Activated naive CD4-positive, alpha-beta T cell treated with anti-CD3 and anti-CD28 coated beads, Interleukin-2, amount 50 U/mL, for 24 hours (primary cell): Measurements from ENCODE around the gene SLC27A2.

Experiments
- H3K27ac Mint-ChIP-seq: one replicate; pipeline ENCODE4 v1.8.0; 2021; ENCODE audit warnings: mild to moderate bottlenecking, mixed read lengths
- H3K27me3 Mint-ChIP-seq: one replicate; pipeline ENCODE4 v1.8.0; 2021; ENCODE audit warnings: mixed read lengths
- H3K36me3 Mint-ChIP-seq: one replicate; pipeline ENCODE4 v1.8.0; 2021; ENCODE audit warnings: mixed read lengths
- H3K4me1 Mint-ChIP-seq: one replicate; pipeline ENCODE4 v1.8.0; 2021; ENCODE audit warnings: mixed read lengths
- H3K4me3 Mint-ChIP-seq: one replicate; pipeline ENCODE4 v1.8.0; 2021; ENCODE audit warnings: mild to moderate bottlenecking, mixed read lengths
- H3K9me3 Mint-ChIP-seq: one replicate; pipeline ENCODE4 v1.8.0; 2021; ENCODE audit warnings: mixed read lengths

Gene SLC27A2

DNA sequence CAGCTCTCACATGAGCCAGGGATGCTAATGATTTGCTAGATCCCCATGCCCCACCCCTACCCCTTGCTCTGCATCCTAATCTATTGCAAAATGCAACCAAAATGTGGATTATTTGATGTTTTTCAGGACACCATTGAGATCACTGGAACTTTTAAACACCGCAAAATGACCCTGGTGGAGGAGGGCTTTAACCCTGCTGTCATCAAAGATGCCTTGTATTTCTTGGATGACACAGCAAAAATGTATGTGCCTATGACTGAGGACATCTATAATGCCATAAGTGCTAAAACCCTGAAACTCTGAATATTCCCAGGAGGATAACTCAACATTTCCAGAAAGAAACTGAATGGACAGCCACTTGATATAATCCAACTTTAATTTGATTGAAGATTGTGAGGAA is 53.8 kb downstream of the SLC27A2 start:
- H3K27me3 Mint-ChIP-seq = no peaks in the 10 kb centered on the region
- H3K4me3 Mint-ChIP-seq = no peak overlapping the region
- no peaks in the 10 kb centered on the region for H3K9me3 Mint-ChIP-seq
- no peaks in the 10 kb centered on the region for H3K36me3 Mint-ChIP-seq
- no peaks in the 10 kb centered on the region for H3K4me1 Mint-ChIP-seq
- no peak overlapping the region for H3K27ac Mint-ChIP-seq

DNA sequence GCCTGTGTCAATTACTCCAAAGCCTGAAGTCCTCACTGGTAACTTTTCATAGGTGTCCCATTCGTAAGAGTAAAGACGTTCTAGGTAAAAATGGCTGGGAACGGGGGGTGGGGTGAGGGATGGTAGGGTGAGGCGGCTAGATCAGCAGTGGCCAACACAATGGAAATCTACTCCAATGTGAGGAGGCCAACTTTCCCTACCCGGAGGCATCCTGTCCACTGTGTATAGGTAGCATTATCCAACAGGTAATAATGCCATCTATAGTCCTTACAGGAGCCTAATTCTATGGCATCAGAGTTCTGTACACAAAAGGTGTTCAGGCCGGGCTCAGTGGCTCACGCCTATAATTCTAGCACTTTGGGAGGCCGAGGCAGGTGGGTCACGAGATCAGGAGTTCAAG is 54.4 kb downstream of the SLC27A2 start:
- Mint-ChIP-seq H3K4me3 (no peak overlapping the region), H3K9me3 (no peaks in the 10 kb centered on the region), H3K4me1 (no peaks in the 10 kb centered on the region)

DNA sequence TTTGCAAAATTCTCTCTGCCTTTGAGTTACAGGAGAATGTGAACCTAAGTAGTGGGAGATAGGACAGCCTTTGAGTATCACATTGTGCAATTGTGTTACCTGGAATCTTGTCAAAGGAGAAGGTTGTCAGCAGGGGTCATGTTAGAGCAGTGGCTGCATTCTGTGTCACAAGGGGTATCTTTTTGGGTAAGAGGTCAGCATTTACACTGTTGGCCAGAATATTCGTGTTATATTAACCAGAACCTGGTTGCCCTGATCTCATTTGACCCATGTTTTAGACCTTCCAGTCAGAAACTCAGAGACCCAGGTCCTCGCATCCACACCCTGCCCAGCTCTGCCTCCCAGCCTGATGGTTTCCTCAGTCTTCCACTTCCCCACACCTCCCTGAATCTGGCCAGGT is 56.3 kb downstream of the SLC27A2 start:
- H3K27ac Mint-ChIP-seq = peak overlapping the region; percentile 11
- H3K36me3 Mint-ChIP-seq = no peaks in the 10 kb centered on the region
- H3K4me1 Mint-ChIP-seq = no peaks in the 10 kb centered on the region
- H3K9me3 Mint-ChIP-seq = no peaks in the 10 kb centered on the region
- H3K4me3 Mint-ChIP-seq = no peak overlapping the region
- H3K27me3 Mint-ChIP-seq = no peaks in the 10 kb centered on the region

More for the DNA sequence above, 54.4 kb downstream of the SLC27A2 start:
- Mint-ChIP-seq H3K27me3 (no peaks in the 10 kb centered on the region), H3K27ac (no peak overlapping the region), H3K36me3 (no peaks in the 10 kb centered on the region)

DNA sequence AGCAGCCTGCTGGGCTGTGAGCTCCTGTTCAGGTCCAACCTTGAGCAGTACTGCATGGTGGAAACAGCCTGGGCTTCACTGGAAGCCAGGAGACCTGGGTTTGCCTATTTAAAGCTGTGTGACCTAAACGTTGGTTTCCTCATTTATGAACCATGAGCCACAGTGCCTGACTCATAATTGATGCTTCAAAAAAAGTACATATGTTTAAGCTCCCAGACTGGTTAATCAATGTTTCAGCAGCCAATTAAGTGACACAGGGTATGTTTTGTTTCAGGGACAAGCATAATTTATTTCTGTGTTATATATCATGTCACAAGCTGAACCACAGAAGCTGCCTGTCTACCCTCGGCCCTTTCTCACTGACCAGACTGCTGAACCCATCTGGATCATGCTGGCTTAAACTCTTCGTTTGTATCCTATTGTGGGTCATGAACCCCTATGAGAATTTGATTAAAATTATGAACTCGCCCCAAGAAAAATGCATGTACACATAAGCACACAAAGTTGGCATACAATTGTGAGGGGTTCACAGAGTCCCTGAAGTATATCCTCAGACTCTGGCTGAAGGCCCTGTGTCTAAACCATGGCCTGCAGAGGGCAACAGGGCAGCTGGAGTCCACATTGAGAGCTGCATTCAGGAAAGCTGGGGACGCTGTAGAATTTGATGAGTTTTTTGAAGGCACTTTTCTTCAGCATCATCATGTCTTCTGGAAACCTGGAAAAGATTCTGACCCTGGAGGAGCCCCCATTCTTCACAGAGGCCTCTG is 59.9 kb downstream of the SLC27A2 start:
- no peaks in the 10 kb centered on the region for H3K27me3 Mint-ChIP-seq
- H3K36me3 Mint-ChIP-seq = no peaks in the 10 kb centered on the region
- no peak overlapping the region for H3K27ac Mint-ChIP-seq
- H3K4me3 Mint-ChIP-seq = no peak overlapping the region
- no peaks in the 10 kb centered on the region for H3K4me1 Mint-ChIP-seq
- H3K9me3 Mint-ChIP-seq = no peaks in the 10 kb centered on the region

DNA sequence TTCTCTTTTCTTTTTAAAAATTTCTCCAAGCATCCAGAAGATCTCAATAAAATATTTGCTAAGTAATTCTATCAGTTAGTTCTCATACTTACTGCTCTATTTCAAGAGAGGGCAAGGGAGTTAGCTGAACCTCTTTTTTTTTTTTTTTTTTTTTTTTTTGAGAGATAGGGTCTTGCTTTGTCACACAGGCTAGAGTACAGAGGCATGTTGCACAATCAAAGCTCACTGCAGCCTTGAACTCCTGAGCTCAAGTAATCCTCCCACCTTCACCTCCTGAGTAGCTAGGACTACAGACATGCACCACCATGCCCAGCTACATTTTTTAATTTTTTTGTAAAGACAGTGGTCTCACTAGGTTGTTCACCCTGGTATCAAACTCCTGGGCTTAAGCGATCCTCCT is 62.2 kb downstream of the SLC27A2 start:
- Mint-ChIP-seq H3K36me3 (no peaks in the 10 kb centered on the region), H3K4me3 (no peak overlapping the region), H3K9me3 (no peaks in the 10 kb centered on the region), H3K27ac (peak overlapping the region; percentile 11), H3K4me1 (peaks cover 18% of the 10 kb centered on the region), H3K27me3 (no peaks in the 10 kb centered on the region)

DNA sequence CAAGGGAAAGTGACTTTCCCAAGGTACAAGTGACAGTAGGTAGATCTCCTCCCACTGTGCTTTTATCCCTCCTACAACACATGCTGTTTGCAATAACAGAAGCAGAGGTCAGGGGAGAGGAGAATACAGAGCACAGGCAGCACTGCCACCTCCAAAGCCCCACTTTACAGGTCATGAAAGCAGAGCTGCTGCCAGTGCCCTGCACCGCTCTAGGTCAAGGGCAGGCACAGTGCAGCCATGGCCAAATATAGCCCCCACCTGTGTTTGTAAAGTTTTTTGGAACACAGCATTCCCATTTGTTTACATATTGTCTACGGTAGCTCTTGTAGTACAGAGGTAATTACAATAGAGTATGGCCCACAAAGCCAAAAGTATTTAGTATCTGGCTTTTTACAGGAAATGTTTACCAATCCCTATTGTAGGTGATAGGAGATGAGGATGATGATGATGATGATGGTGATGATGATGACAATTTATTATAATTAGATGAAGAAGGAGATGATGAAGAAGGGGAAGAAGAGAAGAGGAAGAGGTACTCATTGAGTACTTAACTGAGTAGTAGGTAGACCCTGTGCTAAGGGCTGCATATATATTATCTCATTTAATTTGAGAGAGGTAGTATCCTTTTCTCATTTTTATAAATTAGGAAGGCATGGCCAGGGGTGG is 63.1 kb downstream of the SLC27A2 start:
- H3K36me3 Mint-ChIP-seq = no peaks in the 10 kb centered on the region
- no peak overlapping the region for H3K4me3 Mint-ChIP-seq
- no peak overlapping the region for H3K27ac Mint-ChIP-seq
- no peaks in the 10 kb centered on the region for H3K9me3 Mint-ChIP-seq
- H3K27me3 Mint-ChIP-seq = no peaks in the 10 kb centered on the region
- peaks cover 22% of the 10 kb centered on the region for H3K4me1 Mint-ChIP-seq

DNA sequence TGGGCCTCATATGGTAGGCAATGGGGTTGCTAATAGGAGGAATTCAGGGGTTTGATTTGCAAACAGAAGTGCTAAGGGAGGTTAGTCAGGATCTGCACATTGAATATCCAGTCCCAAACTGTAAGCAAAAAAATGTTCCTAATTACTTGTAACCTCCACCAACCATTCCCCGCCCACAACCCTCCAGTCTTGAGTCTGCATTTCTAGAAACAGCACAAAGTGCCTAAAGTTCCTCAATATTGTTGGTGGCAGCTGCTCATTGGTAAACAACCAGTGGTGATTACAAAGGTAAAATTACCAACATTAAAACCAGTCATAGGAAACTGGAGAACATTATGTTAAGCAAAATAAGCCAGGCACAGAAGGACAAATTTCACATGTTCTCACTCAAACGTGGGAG is 64.6 kb downstream of the SLC27A2 start:
- no peaks in the 10 kb centered on the region for H3K9me3 Mint-ChIP-seq
- H3K4me1 Mint-ChIP-seq = peaks cover 22% of the 10 kb centered on the region
- H3K27me3 Mint-ChIP-seq = no peaks in the 10 kb centered on the region
- no peaks in the 10 kb centered on the region for H3K36me3 Mint-ChIP-seq
- H3K4me3 Mint-ChIP-seq = no peak overlapping the region
- H3K27ac Mint-ChIP-seq = no peak overlapping the region

DNA sequence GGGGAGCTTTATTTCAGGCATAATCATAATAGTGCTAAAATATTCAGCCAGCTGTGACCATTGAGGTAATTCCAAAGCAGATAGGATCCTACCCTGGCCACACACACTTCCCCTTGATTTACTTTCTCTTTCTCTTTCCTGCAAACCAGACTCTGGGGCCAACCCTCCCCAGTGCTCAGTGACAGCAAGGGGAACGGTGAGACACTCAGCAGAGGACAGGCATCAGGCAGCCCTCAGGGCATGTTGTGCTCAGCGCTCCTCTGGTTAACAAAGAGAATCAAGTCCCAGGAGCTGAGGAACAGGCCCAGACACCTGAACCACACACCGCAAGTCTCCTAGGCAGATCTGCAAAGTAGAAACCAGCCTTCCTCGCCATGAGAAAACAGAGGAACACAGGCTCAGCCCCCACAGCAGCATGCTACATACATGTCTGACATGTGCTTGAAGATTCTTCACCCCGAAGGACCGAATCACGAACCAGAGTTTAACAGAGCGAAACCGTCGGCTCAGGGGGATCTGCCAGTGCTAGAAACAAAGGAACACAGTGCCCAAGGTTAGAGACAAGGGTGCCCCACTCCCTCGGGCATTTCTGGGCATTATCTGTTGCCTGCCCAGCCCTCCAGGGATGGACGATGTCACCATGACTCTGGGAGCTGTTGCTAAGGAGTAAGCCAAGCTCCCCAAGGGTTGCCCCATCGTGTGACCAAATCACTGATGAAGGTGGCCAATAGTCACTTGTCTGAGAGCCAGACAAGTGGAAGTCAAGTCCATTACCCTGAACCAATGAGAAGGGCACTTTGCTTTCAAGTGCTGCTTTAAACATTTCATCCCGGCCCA is 66.0 kb downstream of the SLC27A2 start:
- H3K36me3 Mint-ChIP-seq = no peaks in the 10 kb centered on the region
- peak overlapping the region; percentile 87 for H3K27ac Mint-ChIP-seq
- no peaks in the 10 kb centered on the region for H3K27me3 Mint-ChIP-seq
- peaks cover 22% of the 10 kb centered on the region for H3K4me1 Mint-ChIP-seq
- H3K9me3 Mint-ChIP-seq = no peaks in the 10 kb centered on the region
- H3K4me3 Mint-ChIP-seq = peak overlapping the region; percentile 69

DNA sequence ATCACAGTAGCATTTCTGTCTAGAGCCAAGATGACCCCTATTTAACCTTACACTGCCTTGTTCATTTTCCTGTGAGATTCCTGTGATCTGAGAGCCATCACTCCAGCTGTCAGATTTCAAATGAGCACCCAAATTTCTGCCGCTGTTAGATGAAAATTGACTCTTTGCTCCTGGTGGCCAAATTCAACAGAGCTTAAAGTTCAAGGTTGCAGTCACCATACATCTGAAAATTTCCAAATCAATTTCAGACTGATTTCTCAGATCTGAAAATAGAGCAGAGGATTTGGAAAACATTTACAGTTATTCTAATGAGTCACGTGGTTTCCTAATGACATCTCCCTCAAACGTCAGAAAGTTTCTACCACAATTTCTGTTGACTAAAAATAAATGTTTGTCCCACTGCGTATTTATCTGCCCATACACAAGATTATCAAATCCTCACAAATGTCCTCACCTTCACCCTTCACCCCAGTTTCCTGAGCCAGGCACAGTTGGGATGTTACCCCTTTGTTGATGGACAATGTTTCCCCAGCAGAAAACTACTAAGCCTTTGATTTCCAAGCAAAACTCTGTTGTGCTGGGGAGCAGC is 67.1 kb downstream of the SLC27A2 start:
- no peaks in the 10 kb centered on the region for H3K36me3 Mint-ChIP-seq
- peaks cover 22% of the 10 kb centered on the region for H3K4me1 Mint-ChIP-seq
- H3K9me3 Mint-ChIP-seq = no peaks in the 10 kb centered on the region
- peak overlapping the region; percentile 87 for H3K27ac Mint-ChIP-seq
- H3K4me3 Mint-ChIP-seq = peak overlapping the region; percentile 61
- no peaks in the 10 kb centered on the region for H3K27me3 Mint-ChIP-seq

DNA sequence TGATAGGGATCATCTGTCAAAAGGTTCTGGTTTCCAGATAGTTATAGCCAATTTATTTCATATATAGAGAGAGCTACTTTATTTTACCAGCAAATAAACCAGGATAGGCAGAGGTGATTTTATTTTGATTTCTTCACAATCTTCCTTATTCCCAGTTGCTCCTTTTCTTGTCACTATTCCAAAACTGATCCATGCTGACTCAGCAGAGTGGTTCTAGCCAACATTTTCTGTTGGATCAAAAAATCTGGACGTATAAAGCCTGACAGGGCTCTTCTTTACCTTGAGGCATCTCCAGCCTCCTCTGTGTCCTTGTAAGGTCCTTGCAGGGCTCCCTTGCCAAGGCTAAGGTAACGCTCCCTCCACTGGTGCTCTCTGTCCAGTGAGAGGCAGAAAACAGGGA is 67.7 kb downstream of the SLC27A2 start:
- no peaks in the 10 kb centered on the region for H3K36me3 Mint-ChIP-seq
- no peak overlapping the region for H3K4me3 Mint-ChIP-seq
- peaks cover 22% of the 10 kb centered on the region for H3K4me1 Mint-ChIP-seq
- no peaks in the 10 kb centered on the region for H3K27me3 Mint-ChIP-seq
- H3K27ac Mint-ChIP-seq = peak overlapping the region; percentile 67
- no peaks in the 10 kb centered on the region for H3K9me3 Mint-ChIP-seq

DNA sequence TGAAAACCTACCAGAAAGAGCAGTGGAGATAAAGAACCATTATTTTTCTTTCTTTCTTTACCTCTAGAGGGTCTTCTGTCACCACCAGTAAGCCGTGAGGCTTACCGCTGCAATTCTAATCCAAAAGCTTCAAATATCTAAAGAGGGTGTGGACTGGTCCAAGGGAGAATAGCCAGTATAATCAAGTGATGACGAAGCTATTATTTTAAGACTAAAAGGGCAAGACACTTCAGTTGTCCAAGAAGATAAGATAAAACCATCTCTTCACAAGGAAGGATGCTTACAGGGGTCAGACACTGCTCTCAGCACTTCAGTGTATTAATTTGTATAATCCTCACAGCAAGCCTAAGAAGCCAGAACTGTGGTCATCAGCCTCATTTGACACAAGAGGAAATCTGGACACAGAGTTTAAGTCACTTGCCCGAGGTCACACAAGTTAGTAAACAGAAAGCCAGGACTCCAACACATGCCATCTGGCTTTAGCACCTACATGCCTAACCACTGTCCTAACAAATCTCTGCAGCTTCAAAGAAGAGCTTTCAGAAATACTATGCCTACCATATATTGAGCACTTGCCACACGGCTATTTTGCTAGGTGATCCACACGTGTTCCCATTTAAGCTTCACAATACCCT is 68.9 kb downstream of the SLC27A2 start:
- H3K4me1 Mint-ChIP-seq = peaks cover 22% of the 10 kb centered on the region
- no peaks in the 10 kb centered on the region for H3K9me3 Mint-ChIP-seq
- no peak overlapping the region for H3K27ac Mint-ChIP-seq
- H3K27me3 Mint-ChIP-seq = no peaks in the 10 kb centered on the region
- no peaks in the 10 kb centered on the region for H3K36me3 Mint-ChIP-seq
- no peak overlapping the region for H3K4me3 Mint-ChIP-seq

DNA sequence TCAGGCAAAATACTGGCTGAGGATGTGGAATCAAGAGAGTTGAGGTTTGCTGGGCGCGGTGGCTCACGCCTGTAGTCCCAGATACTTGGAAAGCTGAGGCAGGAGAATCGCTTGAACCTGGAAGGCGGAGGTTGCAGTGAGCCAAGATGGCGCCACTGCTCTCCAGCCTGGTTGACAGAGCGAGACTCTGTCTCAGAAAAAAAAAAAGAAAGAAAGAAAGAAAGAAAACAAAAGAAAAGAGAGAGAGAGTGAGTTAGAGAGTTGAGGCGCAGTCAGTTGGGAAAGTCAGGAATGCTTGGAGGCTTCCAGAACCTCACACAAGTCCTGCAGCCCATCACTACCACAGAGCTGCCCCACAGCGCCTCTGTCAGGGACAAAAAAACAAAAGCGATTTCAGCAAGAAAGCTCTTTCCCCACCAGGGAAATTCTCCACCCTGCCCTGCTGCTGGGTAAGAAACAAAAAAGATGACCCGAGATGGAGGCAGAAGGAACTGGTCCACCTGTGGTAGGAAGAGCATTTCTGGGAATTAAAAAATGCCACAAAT is 69.7 kb downstream of the SLC27A2 start:
- H3K27ac Mint-ChIP-seq = no peak overlapping the region
- H3K27me3 Mint-ChIP-seq = no peaks in the 10 kb centered on the region
- H3K36me3 Mint-ChIP-seq = no peaks in the 10 kb centered on the region
- no peak overlapping the region for H3K4me3 Mint-ChIP-seq
- H3K9me3 Mint-ChIP-seq = no peaks in the 10 kb centered on the region
- peaks cover 22% of the 10 kb centered on the region for H3K4me1 Mint-ChIP-seq

DNA sequence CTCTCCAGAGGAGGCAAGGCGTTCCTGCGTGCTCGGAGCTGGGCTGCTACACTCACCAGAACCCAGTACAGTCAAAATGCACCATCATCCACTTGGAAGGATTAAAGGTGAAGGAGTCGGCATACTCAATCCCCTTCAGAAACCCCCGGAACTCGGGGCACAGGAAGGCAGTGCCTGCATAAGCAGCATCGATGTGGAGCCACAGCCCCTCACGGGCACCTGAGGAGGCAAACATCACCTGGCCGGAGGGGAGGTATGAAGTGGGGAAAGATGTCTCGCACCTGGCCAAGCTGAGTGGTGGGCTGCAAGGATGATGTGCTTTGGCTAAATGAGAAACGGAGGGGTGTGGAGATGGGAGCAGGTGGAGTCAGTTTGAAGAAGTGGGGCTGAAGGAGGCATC is 70.6 kb downstream of the SLC27A2 start:
- no peak overlapping the region for H3K4me3 Mint-ChIP-seq
- H3K36me3 Mint-ChIP-seq = no peaks in the 10 kb centered on the region
- H3K27me3 Mint-ChIP-seq = no peaks in the 10 kb centered on the region
- H3K9me3 Mint-ChIP-seq = no peaks in the 10 kb centered on the region
- H3K4me1 Mint-ChIP-seq = peaks cover 19% of the 10 kb centered on the region
- no peak overlapping the region for H3K27ac Mint-ChIP-seq

DNA sequence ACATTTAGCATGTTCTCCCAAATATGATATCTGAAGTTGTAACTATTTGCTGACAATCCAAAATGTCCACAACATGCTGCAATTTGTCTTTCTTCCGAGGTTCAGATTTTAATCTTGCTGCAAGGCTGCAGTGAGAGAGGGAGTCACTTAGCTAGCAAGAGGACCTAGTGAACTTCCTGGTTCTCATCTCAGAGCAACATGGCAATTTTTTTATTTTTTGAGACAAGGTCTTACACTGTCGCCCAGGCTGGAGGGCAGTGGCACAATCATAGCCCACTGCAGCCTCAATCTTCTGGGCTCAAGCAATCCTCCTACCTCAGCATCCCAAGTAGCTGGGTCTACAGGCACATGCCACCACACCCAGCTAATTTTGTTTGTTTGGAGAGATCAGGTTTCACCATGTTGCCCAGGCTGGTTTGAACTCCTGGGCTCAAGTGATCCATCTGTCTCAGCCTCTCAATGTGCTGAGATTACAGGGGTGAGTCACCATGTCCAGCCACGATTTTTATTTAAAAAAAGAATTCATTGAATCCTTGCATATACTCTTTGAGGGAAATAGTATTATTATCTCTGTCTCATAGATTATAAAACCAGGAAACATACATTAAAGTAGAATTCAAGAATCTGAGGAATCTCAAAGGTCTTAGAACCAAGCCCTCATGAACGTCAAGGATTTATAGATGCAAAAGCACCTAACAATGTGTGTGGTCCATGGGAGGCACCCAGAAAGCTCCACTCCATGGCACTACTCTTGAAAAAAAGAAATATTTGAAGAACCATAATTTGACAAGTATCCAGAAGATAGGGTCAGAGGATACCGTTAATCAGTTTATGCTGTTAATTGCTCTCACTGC is 74.4 kb downstream of the SLC27A2 start:
- H3K4me1 Mint-ChIP-seq = peaks cover 21% of the 10 kb centered on the region
- no peak overlapping the region for H3K27ac Mint-ChIP-seq
- H3K4me3 Mint-ChIP-seq = no peak overlapping the region
- no peaks in the 10 kb centered on the region for H3K36me3 Mint-ChIP-seq
- no peaks in the 10 kb centered on the region for H3K27me3 Mint-ChIP-seq
- no peaks in the 10 kb centered on the region for H3K9me3 Mint-ChIP-seq
